Testis (tissue), 2 donors: Measurements from ENCODE around the gene SYTL1.

Experiments used
- POLR2A ChIP-seq: fragments of 450-650 bp; IDR thresholded peaks from one replicate; pipeline ENCODE4 v1.6.1; 2017; ENCODE audit warnings: antibody characterized with exemption, mild to moderate bottlenecking, moderate library complexity
- TF ChIP-seq, protein P1 (sequence below), 3 experiments: fragments of 450-650 bp in 2 of 3; fragments of 200-600 bp in 1 of 3; sonication (generic) in 1 of 3; IDR thresholded peaks; one replicate each; pipeline ENCODE4 v1.5.1; 2016 to 2019; ENCODE audit warnings: antibody characterized with exemption in 3 of 3, mild to moderate bottlenecking in 2 of 3, moderate library complexity in 1 of 3

DNA sequence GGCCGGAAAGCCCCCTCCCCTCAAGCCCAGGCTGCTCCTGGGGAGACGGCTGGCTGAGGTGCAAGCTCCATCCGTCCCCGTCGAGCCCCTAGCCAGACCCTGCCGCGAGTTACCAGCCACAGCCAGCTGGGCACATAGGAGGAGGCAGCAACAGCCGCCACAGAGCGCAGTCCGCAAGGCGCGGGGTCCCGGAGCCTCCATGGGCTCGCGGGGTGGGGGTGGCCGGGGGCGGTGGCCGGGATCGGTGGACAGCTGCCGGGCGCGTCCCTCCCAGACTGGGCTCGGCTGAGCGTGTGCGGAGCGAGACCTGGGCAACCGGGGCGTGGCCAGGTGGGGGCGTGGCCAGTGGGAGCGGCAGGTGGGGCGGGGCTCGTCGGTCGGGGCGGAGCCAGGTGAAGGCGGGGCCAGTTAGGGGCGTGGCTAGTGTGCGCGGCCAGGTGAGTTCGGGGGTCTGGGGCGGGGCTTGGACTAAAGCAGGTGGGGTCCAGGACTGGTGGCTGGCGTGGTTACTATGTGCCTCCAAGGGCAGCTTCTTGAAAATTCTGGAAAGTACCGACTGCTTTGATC is 41.3 kb downstream of the SYTL1 start, which contains the start of gene CD164L2:
- TF ChIP-seq, protein P1, sequence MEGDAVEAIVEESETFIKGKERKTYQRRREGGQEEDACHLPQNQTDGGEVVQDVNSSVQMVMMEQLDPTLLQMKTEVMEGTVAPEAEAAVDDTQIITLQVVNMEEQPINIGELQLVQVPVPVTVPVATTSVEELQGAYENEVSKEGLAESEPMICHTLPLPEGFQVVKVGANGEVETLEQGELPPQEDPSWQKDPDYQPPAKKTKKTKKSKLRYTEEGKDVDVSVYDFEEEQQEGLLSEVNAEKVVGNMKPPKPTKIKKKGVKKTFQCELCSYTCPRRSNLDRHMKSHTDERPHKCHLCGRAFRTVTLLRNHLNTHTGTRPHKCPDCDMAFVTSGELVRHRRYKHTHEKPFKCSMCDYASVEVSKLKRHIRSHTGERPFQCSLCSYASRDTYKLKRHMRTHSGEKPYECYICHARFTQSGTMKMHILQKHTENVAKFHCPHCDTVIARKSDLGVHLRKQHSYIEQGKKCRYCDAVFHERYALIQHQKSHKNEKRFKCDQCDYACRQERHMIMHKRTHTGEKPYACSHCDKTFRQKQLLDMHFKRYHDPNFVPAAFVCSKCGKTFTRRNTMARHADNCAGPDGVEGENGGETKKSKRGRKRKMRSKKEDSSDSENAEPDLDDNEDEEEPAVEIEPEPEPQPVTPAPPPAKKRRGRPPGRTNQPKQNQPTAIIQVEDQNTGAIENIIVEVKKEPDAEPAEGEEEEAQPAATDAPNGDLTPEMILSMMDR (IDR thresholded peaks at IDR 0.05) = no peak
- no peak for TF ChIP-seq POLR2A
